ENCODE measurements around the gene SLC22A3. TPM values are rescaled to one million over a fixed set of nuclear protein-coding genes. Genes with fewer than 3 reads are reported as not detected.
"Not testable (repeated sequence)": the region's sequence is repeated elsewhere in the genome, so short reads cannot be mapped to it uniquely, and the experiment has no call there.

SLC22A3 gene
- total RNA-seq, 3 donors from 2014 or later = 1.4 to 7.3 (median 1.6) TPM

GRCh38 chr6:160363016-160363996, 15.1 kb downstream of the SLC22A3 start:
- no peak overlapping the region for H3K4me3 ChIP-seq
- no peak for TF ChIP-seq CTCF (IDR thresholded peaks at IDR 0.05)
- ATAC-seq = no peak
- no peaks in the 10 kb centered on the region for H3K36me3 ChIP-seq (ENCODE audit: low read depth)
- H3K4me1 ChIP-seq (ENCODE audit: low read depth) = no peaks in the 10 kb centered on the region
- H3K9me3 ChIP-seq = no peaks in the 10 kb centered on the region
- no peak for DNase-seq
- intact Hi-C loops (cut with DNase I, micrococcal nuclease) = no loop called here

- Histone ChIP-seq H3K4me1 (ENCODE audit: low read depth) (no peaks in the 10 kb centered on the region), H3K9me3 (peaks cover 4% of the 10 kb centered on the region), H3K4me3 (no peak overlapping the region), H3K36me3 (ENCODE audit: low read depth) (no peaks in the 10 kb centered on the region)
- no peak for DNase-seq
- peak; percentile 44 for ATAC-seq
- TF ChIP-seq CTCF (IDR thresholded peaks at IDR 0.05) = no peak
- intact Hi-C loops (cut with DNase I, micrococcal nuclease) = no loop called here
Measured at GRCh38 chr6:160365117-160365516, 16.9 kb downstream of the SLC22A3 start.

GRCh38 chr6:160367798-160368547, 19.8 kb downstream of the SLC22A3 start:
- Histone ChIP-seq H3K4me3 (no peak overlapping the region), H3K36me3 (ENCODE audit: low read depth) (no peaks in the 10 kb centered on the region), H3K4me1 (ENCODE audit: low read depth) (no peaks in the 10 kb centered on the region), H3K9me3 (peaks cover 4% of the 10 kb centered on the region)
- TF ChIP-seq CTCF (IDR thresholded peaks at IDR 0.05) = no peak
- ATAC-seq (peak; percentile 54), DNase-seq (no peak)
- intact Hi-C loops (cut with DNase I, micrococcal nuclease) = no loop called here

GRCh38 chr6:160368670-160369069, 20.5 kb downstream of the SLC22A3 start:
- H3K4me3 ChIP-seq = no peak overlapping the region

GRCh38 chr6:160373601-160374000, 25.4 kb downstream of the SLC22A3 start:
- ATAC-seq; H3K9me3 ChIP-seq; H3K4me3 ChIP-seq; H3K36me3 ChIP-seq (ENCODE audit: low read depth); DNase-seq; H3K4me1 ChIP-seq (ENCODE audit: low read depth); intact Hi-C loops (cut with DNase I, micrococcal nuclease): not testable (repeated sequence)

More at GRCh38 chr6:160368670-160369069, 20.5 kb downstream of the SLC22A3 start:
- intact Hi-C loops (cut with DNase I, micrococcal nuclease) = no loop called here
- Histone ChIP-seq H3K36me3 (ENCODE audit: low read depth) (no peaks in the 10 kb centered on the region), H3K4me1 (ENCODE audit: low read depth) (no peaks in the 10 kb centered on the region), H3K9me3 (peaks cover 4% of the 10 kb centered on the region)
- DNase-seq (no peak), ATAC-seq (no peak)
- TF ChIP-seq CTCF (IDR thresholded peaks at IDR 0.05) = no peak
